ENCODE results near the gene SH3RF1. TPM values are rescaled to one million over a fixed set of nuclear protein-coding genes. Genes with fewer than 3 reads are reported as not detected.

Gene SH3RF1
- total RNA-seq, 1 experiment from 2014 or later: 15.3 TPM

- H2BK5ac ChIP-seq (ENCODE audit: insufficient read length, low read length): no peak overlapping the region
- peak overlapping the region; percentile 93 to 97 (median 95) for H3K27ac Mint-ChIP-seq
- no peak overlapping the region for H4K8ac ChIP-seq (replicated peaks; ENCODE audit: insufficient read length, low read depth, low read length)
- peaks cover 6% of the 10 kb centered on the region for H3K4me1 ChIP-seq (ENCODE audit: insufficient read depth, low read length)
- no peak overlapping the region for H2AFZ ChIP-seq (ENCODE audit: low read length)
- no CpG with 5 or more reads among the region's 16 CpGs for WGBS (ENCODE audit: extremely low coverage, insufficient read length, low lambda C conversion rate)
- no peak overlapping the region for H3K9ac ChIP-seq (ENCODE audit: extremely low read depth, insufficient read length, low read length)
- no peak overlapping the region for H3K56ac ChIP-seq (ENCODE audit: insufficient read length, low read depth, low read length)
- no peak for TF ChIP-seq CTCF (conservative IDR thresholded peaks at IDR 0.05)
- H3K27me3 ChIP-seq (ENCODE audit: insufficient read depth, low read length): no peaks in the 10 kb centered on the region
- no peak overlapping the region for H2BK15ac ChIP-seq (ENCODE audit: low read depth, low read length)
- no peaks in the 10 kb centered on the region for H3K9me3 ChIP-seq (ENCODE audit: control insufficient read depth, low read depth, low read length)
- H2AK5ac ChIP-seq (ENCODE audit: insufficient read length, low read length): no peak overlapping the region
- no peak overlapping the region for H2BK120ac ChIP-seq (ENCODE audit: low read depth, low read length, poor library complexity, severe bottlenecking)
- H2BK12ac ChIP-seq (ENCODE audit: insufficient read length, low read depth, low read length): peak overlapping the region; percentile 82
- no peak overlapping the region for H3K4me2 ChIP-seq (ENCODE audit: insufficient read depth, insufficient read length, low read length)
- H3K23ac ChIP-seq (ENCODE audit: insufficient read length, low read depth, low read length): no peak overlapping the region
- no peaks in the 10 kb centered on the region for H3K27me3 Mint-ChIP-seq (ENCODE audit: low read depth)
- no peak overlapping the region for H3K4ac ChIP-seq (ENCODE audit: low read depth, low read length)
- peak; percentile 85 for DNase-seq
- H3K36me3 Mint-ChIP-seq (ENCODE audit: insufficient read depth in 1 of 3, low read depth in 3 of 3): peaks cover 0 to 4% (median 0%) of the 10 kb centered on the region in 3 experiments; a peak in 2 of 7 replicates
- no peak overlapping the region for H3T11ph ChIP-seq (ENCODE audit: low read length)
- H3K79me2 ChIP-seq (ENCODE audit: insufficient read depth, low read length): no peaks in the 10 kb centered on the region
- no peaks in the 10 kb centered on the region for H4K20me1 ChIP-seq (ENCODE audit: control insufficient read depth, insufficient read depth, insufficient read length)
- no peak overlapping the region for H4K91ac ChIP-seq (ENCODE audit: insufficient read length, low read depth, low read length)
- H3K14ac ChIP-seq (ENCODE audit: insufficient read depth, low read length): peak overlapping the region; percentile 73
- H3K9me3 Mint-ChIP-seq: no peaks in the 10 kb centered on the region
- H3K79me1 ChIP-seq (ENCODE audit: insufficient read depth, low read depth, low read length, poor library complexity, severe bottlenecking): no peaks in the 10 kb centered on the region
- H3K4me3 Mint-ChIP-seq: peak overlapping the region in 1 of 2 experiments; percentile 24; a peak in 2 of 5 replicates
- H3K27ac ChIP-seq (ENCODE audit: insufficient read length, low read depth, low read length): peak overlapping the region; percentile 47
- H3K4me1 Mint-ChIP-seq: peaks cover 29% of the 10 kb centered on the region in 2 experiments
- peak overlapping the region; percentile 70 for H3K18ac ChIP-seq (ENCODE audit: insufficient read length, low read depth, low read length)
- H3K23me2 ChIP-seq (ENCODE audit: insufficient read length, low read depth, low read length, poor library complexity, severe bottlenecking): no peaks in the 10 kb centered on the region
- no peak overlapping the region for H2BK20ac ChIP-seq (ENCODE audit: low read depth, low read length, poor library complexity, severe bottlenecking)
- no peak overlapping the region for H4K5ac ChIP-seq (ENCODE audit: insufficient read length, low read depth, low read length)
Measured at GRCh38 chr4:169070071-169070894, 200.5 kb downstream of the SH3RF1 start.

All from H9 (cell line).